OCI-LY7 (cell line): ENCODE results near the gene BAG5. TPM values are rescaled to one million over a fixed set of nuclear protein-coding genes. Genes with fewer than 3 reads are reported as not detected.

Experiments used
- BruUV-seq: library from RNA; stranded (reverse); fragments of 400-500 nt; replicated peaks from 2 replicates; lab custom pipeline; 2021; lab: Mats Ljungman, UMichigan
- CTCF ChIA-PET: fragments of 300-600 bp; sonication (Branson Sonifier 250); formaldehyde crosslinking; loops from one replicate; lab custom pipeline; 2022; ENCODE audit warnings: antibody characterized with exemption; ENCODE audit not compliant: unreplicated experiment; lab: Charles Lee
- POLR2A ChIA-PET: fragments of 300-600 bp; sonication (Branson Sonifier 250); formaldehyde crosslinking; loops from one replicate; lab custom pipeline; 2022; ENCODE audit warnings: antibody characterized with exemption; lab: Charles Lee
- DNase-seq: peaks from one replicate; pipeline ENCODE4 v3.0.0-alpha.2; 2015; ENCODE audit warnings: low spot score
- H2AFZ ChIP-seq: fragments of 200-600 bp; sonication (generic), shearing (Covaris generic); 2 replicates; pipeline ENCODE4 v1.6.1; 2014; ENCODE audit warnings: mild to moderate bottlenecking, antibody characterized with exemption, low read length, moderate library complexity
- H3K27ac ChIP-seq: fragments of 200-600 bp; sonication (generic); 2 replicates; pipeline ENCODE4 v1.5.1; 2014; ENCODE audit warnings: mixed run types, low read depth, mild to moderate bottlenecking, moderate library complexity, low read length, inconsistent platforms; ENCODE audit not compliant: poor library complexity, severe bottlenecking
- H3K36me3 ChIP-seq: fragments of 200-600 bp; sonication (generic); 2 replicates; pipeline ENCODE4 v1.6.1; 2014; ENCODE audit warnings: mild to moderate bottlenecking, antibody characterized with exemption, low read length, moderate library complexity, mixed read lengths; ENCODE audit not compliant: insufficient read depth
- H3K4me1 ChIP-seq: fragments of 200-600 bp; sonication (generic); 2 replicates; pipeline ENCODE4 v1.5.1; 2014; ENCODE audit warnings: mild to moderate bottlenecking, low read length; ENCODE audit not compliant: insufficient read depth, poor library complexity, severe bottlenecking
- H3K4me2 ChIP-seq: fragments of 200-600 bp; sonication (generic); 2 replicates; pipeline ENCODE4 v1.6.1; 2014; ENCODE audit warnings: mild to moderate bottlenecking, low read length
- H3K4me3 ChIP-seq: fragments of 200-600 bp; sonication (generic); 2 replicates; pipeline ENCODE4 v1.5.1; 2014; ENCODE audit warnings: mild to moderate bottlenecking, low read depth, low read length; ENCODE audit not compliant: poor library complexity, severe bottlenecking
- H3K79me2 ChIP-seq: fragments of 200-600 bp; sonication (generic); 2 replicates; pipeline ENCODE4 v1.6.1; 2016; ENCODE audit warnings: low read depth, mild to moderate bottlenecking, low read length, moderate library complexity, mixed read lengths; ENCODE audit not compliant: insufficient read depth
- H3K9me2 ChIP-seq: fragments of 200-600 bp; sonication (generic); 2 replicates; pipeline ENCODE4 v1.6.1; 2016; ENCODE audit warnings: mild to moderate bottlenecking, low read length, mixed read lengths; ENCODE audit not compliant: insufficient read depth
- H3K9me3 ChIP-seq: fragments of 200-600 bp; sonication (generic); 2 replicates; pipeline ENCODE4 v1.6.1; 2014; ENCODE audit warnings: mild to moderate bottlenecking, mixed run types, low read length, mixed read lengths
- H4K20me1 ChIP-seq: fragments of 200-600 bp; sonication (generic); 2 replicates; pipeline ENCODE4 v1.6.1; 2014; ENCODE audit warnings: mild to moderate bottlenecking, antibody characterized with exemption, low read length, moderate library complexity, mixed read lengths; ENCODE audit not compliant: insufficient read depth
- CTCF ChIP-seq: fragments of 200-600 bp; sonication (generic); conservative IDR thresholded peaks from 2 replicates; pipeline ENCODE4 v1.5.1; 2014; ENCODE audit warnings: mild to moderate bottlenecking, antibody characterized with exemption, low read length, moderate library complexity, mixed read lengths
- EZH2phosphoT487 ChIP-seq: fragments of 200-600 bp; sonication (generic); IDR thresholded peaks from 2 replicates; pipeline ENCODE4 v1.6.1; 2018; ENCODE audit warnings: low read depth, borderline replicate concordance, mild to moderate bottlenecking, mixed run types, antibody characterized with exemption, low read length, moderate library complexity, mixed read lengths
- intact Hi-C: fragments of 100-400 bp; cut with micrococcal nuclease; formaldehyde crosslinking; loops from one replicate; pipeline ENCODE4 v1.10.0; 2022; ENCODE audit not compliant: unreplicated experiment
- total RNA-seq, 2 experiments: library from RNA; depleted of rRNA in 1 of 2; stranded (reverse); fragments of >200 nt in 1 of 2; shearing (Covaris generic) in 1 of 2; gene quantifications; 2 replicates each; pipeline ENCODE4 v1.2.3, GENCODE V29; 2014 to 2022

BAG5 gene
- total RNA-seq, 2 experiments from 2014 or later, result 29.2 to 38.7 TPM

DNA sequence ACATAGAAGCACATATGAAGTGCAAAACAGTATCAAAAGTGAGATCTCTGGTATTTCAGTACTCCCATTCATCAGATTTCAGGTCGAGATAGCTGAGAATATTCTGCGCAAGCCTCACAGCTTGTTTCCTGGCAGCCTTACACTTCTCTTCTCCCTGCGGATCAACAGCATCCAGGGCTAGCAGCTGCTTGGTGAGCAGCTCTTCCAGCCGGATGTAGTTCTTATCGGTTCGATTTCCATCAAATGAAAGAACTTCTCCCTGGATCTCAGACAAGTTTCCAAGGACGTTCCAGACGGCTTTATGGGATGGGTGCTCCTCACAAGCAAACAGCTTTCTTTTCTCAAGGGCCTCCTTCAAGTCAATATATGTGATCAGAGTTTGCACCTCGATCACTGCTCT is 2.7 kb downstream of the BAG5 start:
- H3K9me3 ChIP-seq, result no peaks in the 10 kb centered on the region

DNA sequence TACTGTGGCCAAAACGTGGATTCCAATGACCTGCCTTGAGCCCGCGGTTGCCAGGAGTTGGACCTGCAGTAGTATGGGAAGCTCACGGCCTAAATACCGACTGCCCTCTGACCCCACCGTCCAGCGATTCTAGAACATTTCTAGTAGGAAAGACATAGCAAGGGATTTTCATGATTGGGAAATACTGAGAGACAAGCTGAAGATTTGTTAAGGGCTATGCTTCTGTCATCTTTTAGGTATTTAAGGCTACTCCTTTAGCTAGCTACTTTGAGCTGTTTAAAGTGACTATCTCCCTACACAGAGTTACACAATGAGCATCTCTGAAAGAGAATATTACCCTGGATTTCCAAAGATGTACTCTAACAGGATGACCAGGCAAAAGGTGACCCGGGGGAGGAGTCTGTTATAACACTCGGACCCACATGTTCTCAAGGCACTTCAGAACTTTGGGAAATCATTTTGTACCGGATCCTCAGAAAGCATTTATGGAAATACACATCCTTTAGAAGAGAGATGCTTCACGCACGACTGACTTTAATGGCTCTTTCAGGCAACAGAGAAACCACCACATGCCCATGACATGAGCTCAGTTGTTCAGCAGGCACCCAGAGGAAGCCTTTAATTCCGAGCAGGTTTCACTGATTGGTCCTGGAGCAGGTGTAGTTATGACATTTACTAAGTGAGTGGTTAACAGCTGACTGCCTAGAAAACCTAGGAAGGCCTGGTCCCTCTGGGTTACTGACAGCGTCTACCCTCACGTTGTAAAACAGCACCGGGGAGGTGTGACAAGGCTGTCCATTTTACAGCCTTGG is 4.2 kb downstream of the BAG5 start:
- Histone ChIP-seq H4K20me1 (peaks cover 40% of the 10 kb centered on the region), H3K4me1 (peaks cover 23% of the 10 kb centered on the region), H3K79me2 (peaks cover 65% of the 10 kb centered on the region)

More for the DNA sequence above, 2.7 kb downstream of the BAG5 start:
- Histone ChIP-seq H3K27ac (no peak overlapping the region), H2AFZ (no peak overlapping the region), H3K4me3 (no peak overlapping the region), H3K9me2 (no peaks in the 10 kb centered on the region), H4K20me1 (peaks cover 40% of the 10 kb centered on the region), H3K79me2 (peaks cover 80% of the 10 kb centered on the region), H3K4me1 (peaks cover 35% of the 10 kb centered on the region), H3K36me3 (peaks cover 43% of the 10 kb centered on the region), H3K4me2 (no peak overlapping the region)
- no peak for TF ChIP-seq EZH2phosphoT487
- no peak for TF ChIP-seq CTCF
- CTCF ChIA-PET, result no interaction called here
- intact Hi-C loops, result loop anchor here (5.0 to 10.0 kb wide), 5 partner anchors 42 to 355 kb away; partner anchors contain the start of genes KLC1 and PPP1R13B
- DNase-seq, result no peak
- POLR2A ChIA-PET, result interaction anchor here (0.6 to 0.7 kb wide), 2 partner anchors 115 to 459 kb away, joined by 3 to 4 read pairs; no protein-coding TSS in a partner anchor
- BruUV-seq, result TSS peak; percentile 53

More for the DNA sequence above, 4.2 kb downstream of the BAG5 start:
- no peak overlapping the region for H2AFZ ChIP-seq
- ChIA-PET POLR2A (interaction anchor here (0.6 to 1.6 kb wide), 3 partner anchors 8 to 1233 kb away, joined by 3 to 9 read pairs (median 6); no protein-coding TSS in a partner anchor), CTCF (no interaction called here)
- H3K9me3 ChIP-seq, result no peaks in the 10 kb centered on the region
- no peak overlapping the region for H3K4me3 ChIP-seq
- no TSS peak for BruUV-seq
- no peak overlapping the region for H3K4me2 ChIP-seq
- no peak for TF ChIP-seq CTCF
- TF ChIP-seq EZH2phosphoT487, result no peak
- DNase-seq, result no peak
- intact Hi-C loops, result no loop called here
- no peaks in the 10 kb centered on the region for H3K9me2 ChIP-seq
- H3K36me3 ChIP-seq, result peaks cover 43% of the 10 kb centered on the region
- H3K27ac ChIP-seq, result no peak overlapping the region
